ENCODE data around the gene PIGQ.
"Not testable (repeated sequence)": the region's sequence is repeated elsewhere in the genome, so short reads cannot be mapped to it uniquely, and the experiment has no call there.

PIGQ gene

GRCh38 chr16:592518-593306 lies 22.9 kb downstream of the PIGQ start:
- DNase-seq (ENCODE audit: low spot score in 2 of 2) (no peak), ATAC-seq (no peak)
- Mint-ChIP-seq H3K27ac (peak overlapping the region; percentile 56), H3K4me1 (peaks cover 61% of the 10 kb centered on the region), H3K9me3 (no peaks in the 10 kb centered on the region), H3K36me3 (peaks cover 45% of the 10 kb centered on the region), H3K4me3 (no peak overlapping the region)

GRCh38 chr16:593406-593805 lies 23.6 kb downstream of the PIGQ start:
- Mint-ChIP-seq H3K4me3 (no peak overlapping the region), H3K36me3 (peaks cover 38% of the 10 kb centered on the region), H3K9me3 (no peaks in the 10 kb centered on the region), H3K27ac (peak overlapping the region; percentile 43), H3K4me1 (peaks cover 61% of the 10 kb centered on the region)
- DNase-seq (ENCODE audit: low spot score in 2 of 2) (no peak), ATAC-seq (no peak)

- Mint-ChIP-seq H3K36me3 (peaks cover 38% of the 10 kb centered on the region), H3K27ac (peak overlapping the region; percentile 43), H3K4me1 (peaks cover 61% of the 10 kb centered on the region), H3K4me3 (no peak overlapping the region), H3K9me3 (no peaks in the 10 kb centered on the region)
- ATAC-seq = no peak
- no peak for DNase-seq (ENCODE audit: low spot score in 2 of 2)
These were observed 24.0 kb downstream of the PIGQ start for GRCh38 chr16:593807-594206.

DNA sequence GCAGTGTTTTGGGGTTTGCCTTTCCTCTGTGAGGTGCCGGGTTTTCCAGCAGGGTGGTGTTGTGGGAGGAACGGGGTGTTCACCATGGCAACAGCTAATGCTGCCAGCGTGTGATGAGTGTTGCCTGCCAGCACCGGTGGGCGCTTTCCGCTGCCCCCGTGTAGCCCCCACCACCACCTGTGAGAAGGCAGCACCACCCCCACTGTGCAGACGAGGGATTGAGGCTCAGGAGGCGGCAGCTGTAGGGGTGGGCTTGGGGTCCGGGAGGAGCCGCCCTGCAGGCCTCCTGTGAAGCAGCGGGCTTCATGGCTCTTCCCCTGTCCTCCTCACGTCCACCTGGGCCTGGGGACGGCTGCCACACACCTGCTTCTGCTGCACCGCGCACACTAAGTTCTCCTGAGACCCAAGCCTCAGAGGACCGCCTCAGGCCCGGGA lies 25.3 kb downstream of the PIGQ start:
- H3K9me3 Mint-ChIP-seq = no peaks in the 10 kb centered on the region
- peaks cover 61% of the 10 kb centered on the region for H3K4me1 Mint-ChIP-seq
- no peak overlapping the region for H3K4me3 Mint-ChIP-seq
- no peak overlapping the region for H3K27ac Mint-ChIP-seq
- peaks cover 26% of the 10 kb centered on the region for H3K36me3 Mint-ChIP-seq
- no peak for DNase-seq (ENCODE audit: low spot score in 2 of 2)
- ATAC-seq = no peak

GRCh38 chr16:595942-596735 lies 26.4 kb downstream of the PIGQ start:
- Mint-ChIP-seq H3K36me3 (peaks cover 21% of the 10 kb centered on the region), H3K27ac (peak overlapping the region; percentile 56), H3K4me3 (no peak overlapping the region), H3K4me1 (peaks cover 53% of the 10 kb centered on the region), H3K9me3 (no peaks in the 10 kb centered on the region)
- no peak for ATAC-seq
- DNase-seq (ENCODE audit: low spot score in 2 of 2) = no peak

DNA sequence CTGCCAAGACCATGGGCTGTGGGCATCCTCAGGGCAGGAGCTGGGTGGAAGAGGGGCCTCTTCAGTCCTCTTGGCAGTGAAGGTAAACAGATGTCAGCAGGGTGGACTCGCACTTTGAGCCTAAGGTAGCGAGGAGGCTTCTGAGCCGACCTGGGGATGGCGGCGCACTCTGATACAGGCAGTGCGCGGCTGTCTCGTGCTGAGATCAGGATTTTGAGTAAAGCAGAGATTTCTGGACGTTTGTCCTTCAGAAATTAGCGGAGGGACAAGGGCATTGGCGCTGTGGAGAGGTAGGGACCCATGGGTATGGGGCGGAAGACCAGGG lies 26.9 kb downstream of the PIGQ start:
- DNase-seq (ENCODE audit: low spot score in 2 of 2) = no peak
- H3K27ac Mint-ChIP-seq = peak overlapping the region; percentile 56
- no peak overlapping the region for H3K4me3 Mint-ChIP-seq
- H3K4me1 Mint-ChIP-seq = peaks cover 47% of the 10 kb centered on the region
- ATAC-seq = no peak
- peaks cover 19% of the 10 kb centered on the region for H3K36me3 Mint-ChIP-seq
- H3K9me3 Mint-ChIP-seq = no peaks in the 10 kb centered on the region

DNA sequence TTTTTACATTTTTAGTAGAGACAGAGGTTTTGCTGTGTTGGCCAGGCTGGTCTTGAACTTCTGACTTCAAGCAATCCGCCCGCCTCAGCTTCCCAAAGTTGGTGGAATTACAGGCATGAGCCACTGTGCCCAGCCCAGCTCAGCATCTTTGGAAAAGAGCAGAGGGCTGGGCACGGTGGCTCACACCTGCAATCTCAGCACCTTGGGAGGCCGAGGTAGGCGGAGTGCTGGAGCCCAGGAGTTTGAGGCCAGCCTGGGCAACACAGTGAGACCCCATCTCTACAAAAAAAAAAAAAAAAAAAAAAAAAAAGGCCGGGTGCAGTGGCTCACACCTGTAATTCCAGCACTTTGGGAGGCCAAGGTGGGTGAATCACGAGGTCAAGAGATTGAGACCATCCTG lies 27.9 kb downstream of the PIGQ start:
- H3K9me3 Mint-ChIP-seq; DNase-seq (ENCODE audit: low spot score in 2 of 2): not testable (repeated sequence)

GRCh38 chr16:598823-599739 lies 29.3 kb downstream of the PIGQ start:
- DNase-seq (ENCODE audit: low spot score in 2 of 2) = no peak
- Mint-ChIP-seq H3K4me1 (peaks cover 39% of the 10 kb centered on the region), H3K4me3 (no peak overlapping the region), H3K27ac (no peak overlapping the region), H3K9me3 (no peaks in the 10 kb centered on the region), H3K36me3 (peaks cover 19% of the 10 kb centered on the region)
- no peak for ATAC-seq

More for the DNA sequence above, 27.9 kb downstream of the PIGQ start:
- H3K27ac Mint-ChIP-seq, ATAC-seq, H3K4me3 Mint-ChIP-seq: not testable (repeated sequence)
- peaks cover 40% of the 10 kb centered on the region for H3K4me1 Mint-ChIP-seq
- peaks cover 19% of the 10 kb centered on the region for H3K36me3 Mint-ChIP-seq

GRCh38 chr16:600781-601180 lies 31.0 kb downstream of the PIGQ start:
- Mint-ChIP-seq H3K27ac (no peak overlapping the region), H3K4me3 (no peak overlapping the region), H3K9me3 (no peaks in the 10 kb centered on the region), H3K36me3 (peaks cover 17% of the 10 kb centered on the region), H3K4me1 (peaks cover 28% of the 10 kb centered on the region)
- ATAC-seq (no peak), DNase-seq (ENCODE audit: low spot score in 2 of 2) (no peak)

DNA sequence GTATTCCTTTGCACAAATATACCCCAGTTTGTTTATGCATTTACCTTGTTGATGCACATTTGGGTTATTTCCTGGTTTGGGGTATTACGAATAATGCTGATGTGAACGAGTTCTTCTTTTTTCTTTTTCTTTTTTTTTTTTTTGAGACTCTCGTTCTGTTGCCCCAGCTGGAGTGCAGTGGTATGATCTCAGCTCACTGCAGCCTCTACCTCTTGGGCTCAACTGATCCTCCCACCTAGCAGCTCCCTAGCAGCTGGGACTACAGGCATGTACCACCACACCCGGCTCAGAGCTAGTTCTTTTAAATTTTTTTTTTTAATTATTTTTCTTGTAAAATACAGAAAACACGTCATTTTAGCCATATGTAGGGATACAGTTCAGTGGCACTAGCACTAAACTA lies 34.2 kb downstream of the PIGQ start:
- DNase-seq (ENCODE audit: low spot score in 2 of 2) = no peak
- no peaks in the 10 kb centered on the region for H3K36me3 Mint-ChIP-seq
- peaks cover 24% of the 10 kb centered on the region for H3K4me1 Mint-ChIP-seq
- no peak overlapping the region for H3K27ac Mint-ChIP-seq
- no peak overlapping the region for H3K4me3 Mint-ChIP-seq
- no peak for ATAC-seq
- no peaks in the 10 kb centered on the region for H3K9me3 Mint-ChIP-seq

GRCh38 chr16:606656-607307 lies 37.0 kb downstream of the PIGQ start:
- ATAC-seq (no peak), DNase-seq (ENCODE audit: low spot score in 2 of 2) (no peak)
- H3K4me3 Mint-ChIP-seq = no peak overlapping the region
- H3K4me1 Mint-ChIP-seq = peaks cover 46% of the 10 kb centered on the region
- H3K36me3 Mint-ChIP-seq = peaks cover 5% of the 10 kb centered on the region
- H3K27ac Mint-ChIP-seq = no peak overlapping the region
- no peaks in the 10 kb centered on the region for H3K9me3 Mint-ChIP-seq

DNA sequence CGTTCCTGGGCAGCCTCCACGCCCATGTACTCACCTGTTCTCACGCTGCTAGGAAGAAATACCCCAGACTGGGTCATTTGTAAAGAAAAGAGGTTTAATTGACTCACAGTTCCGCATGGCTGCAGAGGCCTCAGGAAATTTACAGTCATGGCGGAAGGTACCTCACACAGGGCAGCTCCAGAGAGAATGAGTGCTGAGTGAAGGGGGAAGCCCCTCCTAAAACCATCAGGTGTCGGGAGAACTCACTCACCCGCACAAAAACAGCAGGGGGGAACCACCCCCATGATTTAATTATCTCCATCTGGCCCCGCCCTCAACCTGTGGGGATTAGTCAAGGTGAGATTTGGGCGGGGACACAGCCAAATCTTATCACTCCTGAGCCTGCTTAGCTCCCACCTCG lies 38.3 kb downstream of the PIGQ start:
- Mint-ChIP-seq H3K27ac (no peak overlapping the region), H3K4me3 (no peak overlapping the region), H3K36me3 (peaks cover 5% of the 10 kb centered on the region), H3K9me3 (no peaks in the 10 kb centered on the region), H3K4me1 (peaks cover 40% of the 10 kb centered on the region)
- DNase-seq (ENCODE audit: low spot score in 2 of 2) (no peak), ATAC-seq (peak; percentile 79)

DNA sequence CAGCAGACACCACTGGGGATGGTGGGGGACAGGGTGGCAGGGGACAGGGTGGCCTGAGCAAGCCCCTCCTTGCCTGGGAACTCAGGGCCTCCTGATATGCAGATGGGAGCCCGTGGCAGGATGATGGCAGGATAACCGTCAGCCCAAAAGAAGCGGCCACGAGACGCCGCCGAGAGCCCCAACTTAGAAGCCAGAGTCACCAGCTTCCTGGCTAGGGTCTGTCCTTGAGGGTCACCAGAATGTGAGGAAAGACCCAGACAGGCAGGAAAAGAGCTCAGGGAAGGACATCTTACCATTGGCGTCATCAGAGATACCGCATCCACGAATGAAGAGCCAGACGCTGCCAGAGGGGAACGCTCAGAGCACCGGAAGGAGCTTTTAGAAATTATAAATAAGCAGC lies 39.5 kb downstream of the PIGQ start:
- Mint-ChIP-seq H3K4me3 (no peak overlapping the region), H3K36me3 (peaks cover 5% of the 10 kb centered on the region), H3K9me3 (no peaks in the 10 kb centered on the region), H3K27ac (peak overlapping the region; percentile 86), H3K4me1 (peaks cover 31% of the 10 kb centered on the region)
- ATAC-seq (no peak), DNase-seq (ENCODE audit: low spot score in 2 of 2) (no peak)

GRCh38 chr16:609984-610383 lies 40.2 kb downstream of the PIGQ start:
- H3K36me3 Mint-ChIP-seq = peaks cover 5% of the 10 kb centered on the region
- H3K4me1 Mint-ChIP-seq = peaks cover 31% of the 10 kb centered on the region
- ATAC-seq = no peak
- DNase-seq (ENCODE audit: low spot score in 2 of 2) = no peak
- no peaks in the 10 kb centered on the region for H3K9me3 Mint-ChIP-seq
- no peak overlapping the region for H3K27ac Mint-ChIP-seq
- no peak overlapping the region for H3K4me3 Mint-ChIP-seq
